ENCODE measurements around the gene DESI1. TPM values are rescaled to one million over a fixed set of nuclear protein-coding genes. Genes with fewer than 3 reads are reported as not detected.
"Not testable (repeated sequence)": the region's sequence is repeated elsewhere in the genome, so short reads cannot be mapped to it uniquely, and the experiment has no call there.

DESI1 gene
- total and polyA plus RNA-seq, 12 donors: 11.4 to 82.8 (median 34.7) TPM

GRCh38 chr22:41561335-41561734 lies 59.5 kb downstream of the DESI1 start:
- H3K27ac ChIP-seq: peak overlapping the region; percentile 17 to 96 (median 79)
- intact Hi-C loops (cut with DNase I): no loop called here
- TF ChIP-seq POLR2A (IDR thresholded peaks at IDR 0.05): no peak
- peak in 5 of 7 donors; percentile 35 to 69 (median 42) for DNase-seq
- peak overlapping the region in 3 of 4 donors; percentile 15 to 70 (median 64) for H3K4me3 ChIP-seq
- H3K9me3 ChIP-seq (replicated peaks in 1 of 3): no peaks in the 10 kb centered on the region
- H3K27me3 ChIP-seq: no peaks in the 10 kb centered on the region
- H3K4me1 ChIP-seq (replicated peaks in 1 of 2): peaks cover 55 to 74% of the 10 kb centered on the region in 2 donors
- H3K36me3 ChIP-seq (replicated peaks in 1 of 2): no peaks in the 10 kb centered on the region
- 6 to 37% (median 29%) methylated on average over 5 to 10 of the region's 10 CpGs for WGBS, 4 donors

GRCh38 chr22:41560095-41560471 lies 60.8 kb downstream of the DESI1 start:
- H3K9me3 ChIP-seq (replicated peaks in 1 of 3): no peaks in the 10 kb centered on the region
- H3K4me1 ChIP-seq (replicated peaks in 1 of 2): peaks cover 48 to 61% of the 10 kb centered on the region in 2 donors
- no peaks in the 10 kb centered on the region for H3K27me3 ChIP-seq
- intact Hi-C loops (cut with DNase I): no loop called here
- H3K27ac ChIP-seq: peak overlapping the region in 4 of 5 donors; percentile 73 to 96 (median 86)
- 35 to 54% (median 44%) methylated on average over 1 to 6 of the region's 6 CpGs for WGBS, 4 donors
- no peaks in the 10 kb centered on the region for H3K36me3 ChIP-seq (replicated peaks in 1 of 2)
- DNase-seq: peak in 1 of 7 donors; percentile 30
- peak overlapping the region in 1 of 4 donors; percentile 70 for H3K4me3 ChIP-seq
- TF ChIP-seq POLR2A (IDR thresholded peaks at IDR 0.05) (no peak), CTCF (IDR thresholded peaks at IDR 0.05) (no peak)

GRCh38 chr22:41558241-41558630 lies 62.6 kb downstream of the DESI1 start:
- DNase-seq; H3K4me3 ChIP-seq; H3K36me3 ChIP-seq (replicated peaks in 1 of 2); intact Hi-C loops (cut with DNase I); H3K27me3 ChIP-seq; H3K9me3 ChIP-seq (replicated peaks in 1 of 3): not testable (repeated sequence)
- Histone ChIP-seq H3K4me1 (replicated peaks in 1 of 2) (peaks cover 29 to 43% of the 10 kb centered on the region in 2 donors), H3K27ac (peak overlapping the region in 3 of 5 donors; percentile 70 to 86 (median 83))
- 87 to 96% (median 92%) methylated on average over 12 to 13 of the region's 13 CpGs for WGBS, 4 donors

- intact Hi-C loops (cut with DNase I): no loop called here
- 29 to 40% (median 31%) methylated on average over 15 to 19 of the region's 19 CpGs for WGBS, 4 donors
- peak; percentile 75 to 92 (median 86) for DNase-seq
Observed at GRCh38 chr22:41557401-41558240, 63.2 kb downstream of the DESI1 start.

More at GRCh38 chr22:41557401-41558240, 63.2 kb downstream of the DESI1 start:
- no peaks in the 10 kb centered on the region for H3K9me3 ChIP-seq (replicated peaks in 1 of 3)
- H3K4me1 ChIP-seq (replicated peaks in 1 of 2): peaks cover 24 to 37% of the 10 kb centered on the region in 2 donors
- peak overlapping the region; percentile 49 to 86 (median 71) for H3K27ac ChIP-seq
- H3K27me3 ChIP-seq: no peaks in the 10 kb centered on the region
- no peaks in the 10 kb centered on the region for H3K36me3 ChIP-seq (replicated peaks in 1 of 2)
- H3K4me3 ChIP-seq: no peak overlapping the region
- TF ChIP-seq POLR2A (IDR thresholded peaks at IDR 0.05) (no peak), CTCF (IDR thresholded peaks at IDR 0.05) (no peak)
